GM19324 (cell line): ENCODE measurements around the gene TMEM154.

Experiments
- ATAC-seq: cut with Tn5 transposase; IDR thresholded peaks from one replicate; pipeline ENCODE4 v1.9.1; 2021; ENCODE audit warnings: mild to moderate bottlenecking, moderate library complexity; ENCODE audit not compliant: unreplicated experiment, low FRiP score

The TMEM154 gene

DNA sequence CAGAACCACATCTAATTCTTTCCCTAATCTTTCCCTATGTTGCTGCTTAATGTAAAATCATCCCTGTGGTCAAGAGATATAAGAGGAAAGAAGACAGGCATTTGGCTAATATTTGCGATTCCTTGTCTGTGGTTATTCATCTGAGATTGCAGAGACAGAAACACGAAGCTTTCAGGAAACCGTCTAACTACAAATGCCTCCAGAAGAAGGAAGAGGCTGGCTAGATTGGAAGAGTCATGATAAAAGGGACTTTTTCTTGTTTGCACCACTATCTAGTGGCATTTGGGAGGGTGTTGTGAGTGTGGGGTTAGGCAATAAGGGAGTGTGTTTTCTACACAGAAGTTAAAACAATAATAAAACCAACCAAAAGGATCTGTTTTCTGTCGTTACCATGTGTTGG, 43.9 kb downstream of the TMEM154 start:
- ATAC-seq, result no peak

- no peak for ATAC-seq
These were observed 45.6 kb downstream of the TMEM154 start for GRCh38 chr4:152634110-152634760.

DNA sequence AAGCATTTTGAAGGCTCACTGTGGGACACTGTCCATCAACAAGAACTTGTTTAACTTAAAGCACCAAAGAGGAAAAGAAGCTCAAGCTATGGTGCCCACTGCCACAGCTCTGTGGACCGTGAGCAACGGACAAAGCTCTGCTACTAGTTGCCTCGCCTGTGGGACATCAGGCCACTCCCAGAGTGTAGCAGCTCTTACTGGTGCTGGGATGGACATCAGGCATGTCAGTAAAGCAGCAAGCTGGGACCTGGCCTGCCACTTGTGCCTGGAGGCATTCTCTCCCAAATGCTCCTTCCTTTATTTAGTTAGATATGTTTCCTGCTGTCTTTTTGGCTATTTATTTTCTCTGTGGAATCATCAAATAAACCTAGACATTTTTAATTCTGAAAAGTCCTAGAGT, 46.7 kb downstream of the TMEM154 start:
- ATAC-seq, result no peak

DNA sequence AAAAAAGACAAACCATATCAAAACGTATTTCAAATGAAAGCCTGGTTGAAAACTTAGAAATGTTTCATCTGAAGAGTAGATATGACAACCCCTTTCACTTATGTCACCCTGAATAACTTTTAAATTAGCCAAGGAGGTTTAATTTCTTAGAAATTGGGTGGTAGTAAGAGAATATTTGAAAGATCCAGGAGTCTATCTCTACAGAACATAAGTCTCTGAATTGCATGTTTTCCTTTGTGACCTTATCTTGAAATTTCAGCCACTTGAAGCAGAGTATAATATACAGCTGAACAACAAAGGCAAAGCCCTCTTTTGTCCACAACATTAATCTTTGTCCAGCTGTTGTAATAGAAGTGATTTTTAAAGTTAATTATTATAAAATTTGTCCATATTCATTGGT, 49.5 kb downstream of the TMEM154 start:
- ATAC-seq, result no peak

DNA sequence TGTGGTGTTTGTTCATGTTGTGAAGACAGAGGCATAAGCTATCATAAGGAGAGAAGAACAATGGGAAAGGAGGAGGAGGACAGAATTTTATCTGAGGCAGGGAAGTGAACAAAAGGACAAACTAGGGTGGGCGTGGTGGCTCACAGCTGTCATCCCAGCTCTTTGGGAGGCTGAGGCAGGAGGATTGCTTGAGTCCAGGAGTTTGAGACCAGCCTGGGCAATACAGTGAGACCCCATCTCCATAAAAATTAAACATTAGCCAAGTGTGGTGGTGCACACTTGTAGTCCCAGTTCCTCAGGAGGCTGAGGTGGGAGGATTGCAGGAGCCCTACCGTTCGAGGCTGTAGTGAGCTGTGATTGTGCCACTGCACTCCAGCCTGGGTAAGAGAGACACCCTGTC, 49.9 kb downstream of the TMEM154 start:
- no peak for ATAC-seq

DNA sequence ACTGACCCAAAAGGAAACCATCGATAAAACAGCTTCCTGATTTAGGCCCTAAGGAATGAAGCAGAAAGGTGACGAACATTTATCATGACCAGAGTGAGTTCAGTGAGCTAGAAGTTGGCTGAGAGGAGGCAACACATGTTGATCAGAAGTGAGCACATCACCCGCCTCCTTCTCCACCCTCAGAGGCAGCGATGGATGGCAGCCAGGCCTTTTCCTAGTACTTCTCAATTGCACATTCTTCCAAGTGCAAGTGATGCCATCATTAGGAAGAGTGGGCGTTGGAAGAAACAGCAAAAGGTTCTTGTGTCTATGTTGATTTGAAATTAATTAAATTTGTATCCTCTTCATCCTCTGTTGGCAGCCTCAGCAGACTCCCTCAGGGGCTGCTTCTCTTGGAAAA, 51.7 kb downstream of the TMEM154 start:
- ATAC-seq, result no peak

DNA sequence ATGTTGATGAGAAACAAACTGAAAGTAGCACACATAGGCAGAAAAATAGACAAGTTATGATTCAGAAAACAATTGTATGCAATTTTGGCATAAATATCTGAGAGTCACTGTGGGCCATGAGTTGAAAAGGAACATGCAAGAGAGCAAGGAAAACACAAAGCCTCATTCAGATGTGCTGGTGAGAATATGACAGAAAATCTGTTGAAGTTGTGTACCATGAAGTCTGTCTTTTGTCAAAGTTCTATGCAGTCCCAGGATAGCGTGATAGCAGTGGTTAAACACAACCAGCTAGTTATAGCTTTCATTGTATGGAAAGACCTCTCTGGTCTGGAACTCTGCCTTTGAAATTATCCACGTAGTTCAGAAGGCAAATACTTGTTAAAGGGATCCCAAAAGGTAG, 53.0 kb downstream of the TMEM154 start:
- no peak for ATAC-seq

DNA sequence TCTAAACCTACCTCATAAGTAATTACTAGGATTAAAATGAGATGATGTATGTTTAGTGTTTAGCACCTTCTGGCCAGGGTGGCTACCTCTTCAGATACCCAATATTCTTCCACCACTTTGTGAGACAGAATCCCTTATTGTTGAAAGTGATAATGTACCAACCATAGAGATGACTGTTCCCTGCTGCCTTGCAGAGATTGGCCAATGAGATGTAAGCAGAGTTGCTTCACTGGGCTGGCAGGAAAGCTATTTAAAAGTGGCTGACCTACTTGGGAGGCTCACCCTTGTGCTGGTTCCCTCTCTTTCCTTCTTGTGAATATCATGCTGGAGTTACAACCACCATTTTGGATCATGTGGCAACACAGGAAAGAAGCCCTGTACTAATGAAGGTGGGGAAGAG, 58.9 kb downstream of the TMEM154 start:
- ATAC-seq, result no peak

- ATAC-seq, result no peak
These were observed 59.6 kb downstream of the TMEM154 start for GRCh38 chr4:152620218-152620617.

- ATAC-seq, result no peak
These were observed 60.2 kb downstream of the TMEM154 start for GRCh38 chr4:152619556-152619955.

DNA sequence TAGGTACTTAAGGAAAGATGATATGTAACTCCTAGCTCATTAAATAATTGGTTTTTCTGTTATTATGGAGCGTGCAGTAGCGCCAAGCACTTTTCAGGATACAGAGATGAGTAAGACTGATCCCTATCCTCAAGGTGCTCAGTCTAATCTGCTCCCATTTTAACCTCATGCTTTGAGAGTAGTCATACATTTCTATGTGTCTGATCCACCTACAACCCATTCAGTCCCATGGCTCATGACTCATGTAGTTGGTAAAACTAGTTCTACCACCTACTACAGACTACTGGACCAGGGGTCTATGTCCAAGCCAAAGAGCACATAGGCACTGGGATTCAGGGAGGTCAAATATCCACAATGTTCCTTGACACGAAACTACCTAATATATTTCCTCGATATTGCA, 60.8 kb downstream of the TMEM154 start:
- no peak for ATAC-seq

GRCh38 chr4:152616804-152617203, 63.0 kb downstream of the TMEM154 start:
- ATAC-seq, result no peak

DNA sequence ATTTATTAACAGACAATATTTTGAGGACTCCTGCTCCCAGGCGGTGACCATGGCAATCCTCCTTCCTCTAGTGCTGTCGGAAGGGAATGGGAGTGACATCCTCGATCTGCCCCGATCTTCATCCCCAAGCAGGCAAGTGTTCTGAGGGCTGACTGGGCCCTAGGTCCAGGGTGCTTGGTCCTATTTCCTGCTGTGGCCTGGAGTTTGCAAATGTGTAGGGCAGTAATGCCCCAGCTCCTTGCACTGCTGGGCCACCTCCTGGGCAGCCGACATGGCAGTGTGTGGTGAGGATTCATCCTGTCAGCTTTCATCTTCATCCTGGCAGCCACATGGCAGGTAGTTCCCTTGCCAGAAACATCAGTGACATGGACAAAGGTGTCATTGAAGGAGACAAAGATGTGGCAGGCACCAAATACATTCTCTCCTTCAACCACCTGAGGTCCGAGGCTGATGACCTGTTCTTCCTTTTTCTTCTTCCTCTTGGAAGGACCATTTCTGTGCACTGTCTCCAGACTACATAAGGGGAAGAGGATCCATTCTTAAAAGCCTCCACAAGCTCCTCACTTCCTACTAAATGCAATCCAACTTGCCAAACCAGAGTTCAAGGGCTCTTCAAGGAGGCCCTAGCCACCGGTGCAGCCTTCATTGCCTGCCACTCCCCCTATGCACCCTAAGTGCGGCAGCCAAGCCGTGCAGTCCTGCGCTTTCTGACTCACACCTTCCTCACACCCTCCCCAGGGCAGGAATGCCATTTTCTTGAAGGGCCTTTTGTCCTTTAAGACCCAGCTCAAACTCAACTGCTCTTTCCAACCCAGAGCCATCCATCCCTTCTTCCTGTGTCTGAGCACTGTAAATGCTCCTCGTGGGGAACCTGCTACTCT, 65.7 kb downstream of the TMEM154 start:
- ATAC-seq, result no peak

- ATAC-seq, result no peak
These were observed 66.4 kb downstream of the TMEM154 start for GRCh38 chr4:152613351-152613750.

DNA sequence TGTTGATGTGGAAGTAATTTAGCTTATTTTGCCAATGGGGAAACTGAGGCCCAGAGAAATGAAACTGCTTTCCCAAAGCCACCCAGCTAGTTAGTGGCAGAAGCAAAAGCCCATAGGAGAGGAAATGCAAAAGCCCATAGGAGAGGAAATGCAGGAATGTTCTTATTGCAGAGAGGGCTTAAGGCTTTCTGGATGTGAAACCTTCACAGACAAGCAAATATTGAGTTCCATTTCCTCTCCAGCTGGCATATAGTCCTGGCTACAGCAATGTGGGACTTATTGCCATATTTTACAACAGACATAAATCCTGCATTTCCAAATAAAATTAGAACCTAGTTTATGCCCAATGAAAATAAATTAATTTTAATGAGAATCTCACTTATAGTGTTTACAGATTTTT, 69.7 kb downstream of the TMEM154 start:
- ATAC-seq, result no peak

DNA sequence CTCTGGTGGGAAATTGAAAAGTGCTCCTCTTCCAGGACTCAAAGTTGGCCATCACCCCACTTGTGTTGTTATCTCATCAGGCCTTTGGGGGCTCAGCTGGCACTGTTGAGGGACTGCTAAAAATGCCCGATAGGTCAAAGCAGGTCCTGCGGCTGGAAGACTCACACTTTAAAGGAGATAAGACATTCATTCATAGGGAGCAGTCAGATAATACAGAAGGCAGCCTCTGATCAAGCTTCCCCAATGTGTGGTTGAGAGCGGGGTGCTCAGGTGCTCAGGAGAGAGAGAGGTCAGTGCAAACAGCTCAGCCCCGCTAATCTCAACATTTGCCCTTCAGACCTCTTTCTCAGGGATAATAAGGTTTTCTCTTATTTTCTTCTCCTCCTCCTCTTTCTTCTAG, 70.3 kb downstream of the TMEM154 start:
- no peak for ATAC-seq

DNA sequence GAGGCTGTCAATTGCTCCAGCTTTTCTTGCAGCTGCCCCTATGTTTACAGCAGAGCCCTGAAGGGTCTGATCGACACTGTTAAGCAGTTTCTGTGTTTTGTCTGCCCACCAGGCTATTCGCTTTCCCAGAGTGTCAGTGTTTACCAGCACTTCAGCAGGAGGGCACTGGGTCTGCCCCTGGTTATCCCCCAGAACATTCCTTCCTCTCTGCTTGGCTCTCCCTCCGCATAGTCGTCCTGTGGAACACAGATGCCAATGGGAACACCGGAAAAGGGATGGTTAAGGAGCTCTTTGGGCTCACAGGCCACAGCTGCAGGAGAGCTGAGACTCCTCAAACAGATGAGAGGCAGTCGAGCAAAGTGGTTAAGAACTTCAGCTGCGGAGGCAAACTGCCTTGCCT, 72.6 kb downstream of the TMEM154 start:
- ATAC-seq, result no peak

GRCh38 chr4:152606753-152607152, 73.0 kb downstream of the TMEM154 start:
- ATAC-seq, result no peak

DNA sequence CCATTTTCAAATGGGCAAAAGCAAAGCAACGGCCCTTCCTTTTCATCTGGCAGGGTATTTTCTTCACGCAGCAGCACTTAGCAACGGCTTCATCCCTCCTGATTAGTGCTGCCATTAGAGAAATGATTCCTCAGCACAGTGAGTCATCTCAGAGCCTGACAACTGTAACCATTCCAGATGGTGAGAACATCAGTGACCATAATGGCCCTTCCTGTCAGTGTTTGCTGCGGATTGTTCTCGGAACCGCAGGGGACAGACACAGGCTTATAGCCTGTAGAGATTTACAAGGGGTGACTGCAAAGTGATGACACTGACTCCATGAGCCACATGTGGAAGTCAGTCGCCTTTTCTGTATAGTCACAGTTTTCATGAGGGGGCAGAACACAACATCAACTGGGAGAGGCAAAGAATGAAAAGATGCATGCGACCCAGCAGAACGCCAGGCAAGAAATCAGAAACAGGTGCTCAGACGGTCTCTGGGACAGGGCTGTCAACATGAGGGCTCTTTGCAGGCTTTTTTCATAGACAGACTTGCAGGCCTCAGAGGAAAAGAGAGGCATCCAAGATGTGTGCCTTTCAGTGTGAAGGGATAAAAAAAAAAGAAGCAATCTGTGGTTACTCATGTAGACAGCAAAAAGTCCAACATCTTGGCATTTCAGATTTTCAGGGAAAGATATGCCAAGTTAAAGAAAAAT, 74.0 kb downstream of the TMEM154 start:
- no peak for ATAC-seq

- ATAC-seq, result no peak
These were observed 74.8 kb downstream of the TMEM154 start for GRCh38 chr4:152605031-152605430.

DNA sequence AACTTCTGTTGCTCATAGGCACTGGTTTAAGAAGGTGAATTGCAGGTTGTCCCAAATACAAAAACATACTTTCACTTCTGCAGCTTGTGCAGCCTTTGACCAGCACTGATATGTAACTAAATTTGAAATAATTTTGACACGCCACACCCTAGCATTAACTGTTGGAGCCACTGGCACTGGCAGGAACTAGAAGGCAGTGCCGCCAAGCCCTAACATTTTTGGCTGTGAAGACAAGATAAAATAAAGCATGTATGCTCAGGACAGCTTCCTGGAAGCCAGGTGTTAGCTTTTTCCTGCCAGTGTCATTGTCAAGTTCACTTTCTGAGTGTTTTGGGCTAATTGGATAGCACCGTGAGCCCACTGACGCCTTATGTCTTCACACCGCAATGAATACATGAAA, 78.6 kb downstream of the TMEM154 start:
- ATAC-seq, result no peak

- ATAC-seq, result no peak
These were observed 80.2 kb downstream of the TMEM154 start for GRCh38 chr4:152599636-152600035.
